ENCODE results near the gene S100P. TPM values are rescaled to one million over a fixed set of nuclear protein-coding genes. Genes with fewer than 3 reads are reported as not detected.
A peak's percentile ranks its signal among the peaks of the same experiment; 100 is the strongest.

Gene S100P
- total and polyA plus RNA-seq, 2 donors (not counting 1 experiment from before 2014, with no cell fraction given) = 0.07 TPM; not detected in 1

GRCh38 chr4:6709230-6710114 lies 15.8 kb downstream of the S100P start, which contains the start of gene MRFAP1L1:
TSS of gene MRFAP1L1 (minus strand) at chr4:6709865. CDS start at chr4:6709629, 236 bp downstream.
- peaks cover 4% of the 10 kb centered on the region for H3K9me3 Mint-ChIP-seq (ENCODE audit: insufficient read depth)
- Histone ChIP-seq H3K9ac (ENCODE audit: low read length) (peak within 1 kb of the TSS; percentile 81), H3K4me2 (replicated peaks; ENCODE audit: low read depth, low read length, poor library complexity, severe bottlenecking) (peak within 1 kb of the TSS; percentile 84), H3K27ac (ENCODE audit: low read length in 2 of 2) (peak within 1 kb of the TSS; percentile 80 to 83), H3K79me2 (ENCODE audit: control insufficient read depth, insufficient read depth, low read length) (peaks cover 50% of the 10 kb centered on the region), H3K27me3 (replicated peaks in 1 of 4; ENCODE audit: control extremely low read depth in 1 of 4, control insufficient read depth in 3 of 4, insufficient read depth in 4 of 4, low read length in 3 of 4) (no peaks in the 10 kb centered on the region), H4K20me1 (ENCODE audit: control insufficient read depth, insufficient read depth, low read length, poor library complexity, severe bottlenecking) (no peaks in the 10 kb centered on the region), H3K9me3 (ENCODE audit: control extremely low read depth in 1 of 3, control insufficient read depth in 2 of 3, insufficient read depth in 1 of 3, low read length in 2 of 3) (peaks cover 0 to 5% (median 0%) of the 10 kb centered on the region in 3 donors), H3K4me1 (ENCODE audit: control insufficient read depth in 2 of 2, insufficient read depth in 2 of 2, low read length in 2 of 2) (peaks cover 32 to 36% of the 10 kb centered on the region in 2 donors), H2AFZ (ENCODE audit: insufficient read depth, low read depth, low read length, poor library complexity, severe bottlenecking) (peak within 1 kb of the TSS; percentile 95), H3K36me3 (replicated peaks in 1 of 2; ENCODE audit: control extremely low read depth in 1 of 2, control insufficient read depth in 1 of 2, extremely low read depth in 1 of 2, insufficient read depth in 2 of 2, low read length in 1 of 2) (peaks cover 3 to 8% of the 10 kb centered on the region in 2 experiments), H3K4me3 (ENCODE audit: control extremely low read depth in 1 of 5, extremely low read depth in 1 of 5, insufficient read depth in 1 of 5, low read depth in 2 of 5, low read length in 4 of 5) (peak within 1 kb of the TSS; percentile 72 to 90 (median 77))
- CTCF ChIA-PET = interaction anchor here (0.9 to 1.5 kb wide), 8 partner anchors 11 to 360 kb away, joined by 3 to 9 read pairs (median 4); partner anchors contain the start of gene MRFAP1
- H3K27me3 Mint-ChIP-seq = no peaks in the 10 kb centered on the region
- intact Hi-C loops (cut with micrococcal nuclease) = loop anchor here (1.0 to 10.0 kb wide), 8 partner anchors 11 to 359 kb away; partner anchors contain the start of genes GRPEL1, KIAA0232, MAN2B2 and MRFAP1
- DNase-seq = peak; percentile 97
- POLR2A ChIA-PET = interaction anchor here (0.8 to 1.7 kb wide), 6 partner anchors 9 to 69 kb away, joined by 3 to 15 read pairs (median 4); partner anchors contain the start of gene MRFAP1
- TF ChIP-seq EZH2 (IDR thresholded peaks at IDR 0.05; ENCODE audit: borderline replicate concordance, insufficient read depth, low read depth, low read length, poor library complexity, severe bottlenecking) = no peak
- TF ChIP-seq CTCF (IDR thresholded peaks at IDR 0.05) = no peak
- H3K4me1 Mint-ChIP-seq = peaks cover 57% of the 10 kb centered on the region
- H3K4me3 Mint-ChIP-seq = peak within 1 kb of the TSS; percentile 99
- under 1% methylated on average over 64 of the region's 72 CpGs for WGBS (ENCODE audit: insufficient coverage)
- ATAC-seq (ENCODE audit: low read depth) = peak; percentile 83
- peak within 1 kb of the TSS; percentile 98 for H3K27ac Mint-ChIP-seq

All from B cell (primary cell).